ENCODE measurements around the gene RTL1.

Gene RTL1

GRCh38 chr14:100903672-100904185 is at the start of gene RTL1:
RTL1 (minus strand) TSS chr14:100903722; CDS start chr14:100884788, 18,934 bp downstream.
- no peak for DNase-seq

GRCh38 chr14:100950024-100950423 is 46.5 kb upstream of the RTL1 start:
- no peak for DNase-seq

- DNase-seq = no peak
Observed at GRCh38 chr14:100944052-100944451, 40.5 kb upstream of the RTL1 start.

GRCh38 chr14:100930270-100930669 is 26.7 kb upstream of the RTL1 start:
- no peak for DNase-seq

GRCh38 chr14:100915560-100915959 is 12.0 kb upstream of the RTL1 start:
- no peak for DNase-seq

GRCh38 chr14:100914597-100915021 is 11.1 kb upstream of the RTL1 start:
- no peak for DNase-seq

- DNase-seq = no peak
Observed at GRCh38 chr14:100911665-100912316, 8.3 kb upstream of the RTL1 start.

GRCh38 chr14:100910888-100911664 is 7.6 kb upstream of the RTL1 start:
- no peak for DNase-seq

GRCh38 chr14:100909439-100909838 is 5.9 kb upstream of the RTL1 start:
- no peak for DNase-seq

- no peak for DNase-seq
Observed at GRCh38 chr14:100907240-100907639, 3.7 kb upstream of the RTL1 start.

GRCh38 chr14:100906420-100906819 is 2.9 kb upstream of the RTL1 start:
- DNase-seq = no peak

GRCh38 chr14:100905166-100905565 is 1.6 kb upstream of the RTL1 start:
- DNase-seq = no peak

GRCh38 chr14:100904307-100905087 is 975 bp upstream of the RTL1 start:
- DNase-seq = no peak

- DNase-seq = no peak
Observed at GRCh38 chr14:100903134-100903468, 421 bp downstream of the RTL1 start.

- DNase-seq = no peak
Observed at GRCh38 chr14:100902295-100903133, 1.0 kb downstream of the RTL1 start.

GRCh38 chr14:100901391-100902183 is 1.9 kb downstream of the RTL1 start:
- DNase-seq = no peak

- no peak for DNase-seq
Observed at GRCh38 chr14:100900837-100901390, 2.6 kb downstream of the RTL1 start.

GRCh38 chr14:100899884-100900771 is 3.4 kb downstream of the RTL1 start:
- no peak for DNase-seq

GRCh38 chr14:100898935-100899883 is 4.3 kb downstream of the RTL1 start:
- peak; percentile 48 for DNase-seq

Measured in NCI-H1436 treated with DMSO at 0.1 percent for 48 hours (cell line).